Activated effector memory CD4-positive, alpha-beta T cell treated with anti-CD3 and anti-CD28 coated beads, Interleukin-2, amount 50 U/mL, for 16 hours (primary cell): ENCODE results near the gene C20orf144.

Source experiments
- DNase-seq: peaks from one replicate; pipeline ENCODE4 v3.0.0-alpha.2; 2020

The C20orf144 gene

GRCh38 chr20:33677991-33678702, 16.0 kb downstream of the C20orf144 start:
- DNase-seq: no peak

DNA sequence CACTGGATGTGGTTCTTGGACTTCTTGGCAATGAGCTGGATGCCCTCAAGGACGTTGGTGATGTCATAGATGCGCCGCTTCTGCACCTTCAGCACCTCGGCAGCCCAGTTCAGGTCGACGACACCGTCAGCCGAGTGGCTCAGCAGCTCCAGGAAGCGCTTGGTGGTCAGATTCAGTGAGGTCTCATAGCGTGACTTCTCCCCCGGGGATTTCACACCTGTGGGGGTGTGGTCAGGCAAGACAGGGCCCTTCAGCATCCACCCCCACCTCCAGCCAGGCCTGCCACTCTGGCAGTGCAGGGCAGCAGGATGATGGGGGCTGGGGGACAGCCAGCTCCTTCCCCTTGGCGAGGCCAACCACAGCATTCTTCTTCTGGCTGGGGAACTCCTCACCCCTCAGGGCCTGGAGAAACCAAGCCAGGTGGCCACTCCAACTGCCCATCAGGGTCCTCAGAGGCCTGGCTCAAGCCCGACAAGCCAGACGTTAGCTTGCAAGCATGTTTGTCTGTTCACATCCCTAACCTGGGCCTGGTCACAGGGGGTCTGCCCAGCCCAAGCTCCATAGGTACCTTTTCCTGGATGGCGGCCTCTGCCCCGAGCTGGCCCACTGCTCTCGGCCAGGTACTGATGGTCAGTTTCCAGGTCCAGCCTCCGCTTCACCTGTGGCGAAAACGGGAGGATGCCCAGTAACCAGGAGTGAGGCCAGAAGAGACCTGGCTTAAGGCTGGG, 17.8 kb downstream of the C20orf144 start:
- DNase-seq: peak; percentile 79

DNA sequence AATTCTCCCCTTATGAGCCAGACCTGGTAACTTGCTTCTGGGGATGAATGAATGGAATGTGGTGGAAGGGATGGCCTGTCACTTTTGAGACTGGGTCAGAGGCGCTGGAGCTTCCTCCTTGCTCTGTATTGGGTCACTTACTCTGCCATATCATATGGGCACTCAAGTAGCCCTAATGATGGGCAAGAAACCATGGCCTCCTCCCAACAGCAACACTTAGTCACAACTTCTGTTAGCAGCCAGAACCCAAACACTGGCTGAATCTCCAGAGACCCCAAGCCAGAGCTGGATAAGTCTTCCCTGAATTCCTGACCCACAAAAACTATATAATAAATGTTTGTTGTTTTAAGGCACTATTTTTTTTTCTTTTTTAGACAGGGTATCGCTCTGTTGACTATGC, 18.6 kb downstream of the C20orf144 start:
- no peak for DNase-seq

- no peak for DNase-seq
Observed at GRCh38 chr20:33681288-33681687, 19.2 kb downstream of the C20orf144 start.

DNA sequence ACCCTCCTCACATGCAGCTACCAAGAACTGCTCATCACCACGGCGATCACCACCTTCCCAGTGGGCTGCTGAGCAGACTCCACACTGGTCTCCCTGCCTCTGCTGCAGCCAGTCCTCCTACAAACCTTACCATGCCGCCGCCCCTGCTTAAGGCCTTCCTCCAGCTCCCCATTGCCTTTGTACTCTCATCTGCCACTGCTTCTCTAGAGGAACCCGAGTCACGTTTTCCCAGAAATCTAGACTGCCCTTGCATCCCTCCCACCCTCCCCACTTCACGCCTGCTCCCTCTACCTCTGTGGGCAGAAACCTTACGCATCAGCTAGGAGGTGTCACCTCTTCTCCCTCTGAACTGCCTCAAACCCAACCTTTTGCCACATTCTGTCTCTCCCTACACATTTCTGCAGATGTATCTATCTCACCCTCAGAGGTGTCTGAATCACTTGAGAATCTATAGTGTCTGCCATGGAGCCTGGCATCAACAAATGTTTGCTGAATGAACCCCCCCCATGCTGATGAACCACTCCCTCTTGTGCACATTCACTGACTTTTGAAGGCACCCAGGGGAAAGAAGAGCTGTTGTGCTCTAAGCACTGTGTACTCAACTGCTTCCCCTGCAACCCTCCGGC, 19.7 kb downstream of the C20orf144 start:
- DNase-seq: no peak

DNA sequence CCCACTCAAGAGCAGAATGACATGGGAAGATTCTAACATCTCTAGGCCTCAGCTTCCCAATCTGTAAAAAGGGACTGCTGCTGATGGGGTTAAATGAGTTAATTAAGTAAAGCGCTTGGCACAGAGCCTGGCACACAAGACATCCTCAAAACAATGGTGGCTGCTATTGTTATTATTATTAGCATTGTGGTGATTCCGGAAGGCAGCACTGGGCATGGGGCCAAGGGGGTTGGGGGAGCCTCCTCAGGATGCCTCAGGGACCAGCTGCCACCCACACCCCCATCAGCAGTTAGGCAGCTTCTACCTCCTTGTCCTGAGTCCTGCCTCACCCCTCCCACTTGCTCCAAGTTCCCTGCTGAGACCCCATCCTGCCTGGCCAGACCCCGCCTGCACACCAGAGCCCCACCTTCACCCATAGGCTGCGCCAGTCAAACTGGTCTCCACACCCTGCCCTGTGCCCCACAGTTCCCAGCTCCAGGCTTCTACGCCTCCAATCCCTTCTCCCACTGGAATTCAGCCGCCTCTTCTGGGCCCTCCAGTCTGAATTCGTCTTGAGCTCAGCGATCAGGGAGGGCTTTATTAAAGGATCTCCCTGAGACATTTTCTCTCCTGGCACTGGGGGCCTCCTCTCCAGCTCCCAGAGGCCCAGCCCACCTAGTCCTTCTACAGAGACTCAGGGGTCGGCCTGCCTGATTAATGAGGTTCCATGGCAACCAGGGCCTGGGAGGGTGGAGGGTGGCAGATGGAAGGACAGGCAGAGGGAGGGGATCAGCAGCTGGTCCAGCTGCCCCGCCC, 22.6 kb downstream of the C20orf144 start:
- DNase-seq: no peak

- DNase-seq: peak; percentile 83
Observed at GRCh38 chr20:33685328-33686099, 23.4 kb downstream of the C20orf144 start.

GRCh38 chr20:33686100-33686983, 24.2 kb downstream of the C20orf144 start, which contains the start of gene E2F1:
E2F1 (minus strand) TSS chr20:33686385; CDS start chr20:33686264, 121 bp downstream.
- DNase-seq: peak; percentile 98

GRCh38 chr20:33686984-33687366, 24.8 kb downstream of the C20orf144 start:
- no peak for DNase-seq

- DNase-seq: no peak
Observed at GRCh38 chr20:33687370-33687915, 25.3 kb downstream of the C20orf144 start.

DNA sequence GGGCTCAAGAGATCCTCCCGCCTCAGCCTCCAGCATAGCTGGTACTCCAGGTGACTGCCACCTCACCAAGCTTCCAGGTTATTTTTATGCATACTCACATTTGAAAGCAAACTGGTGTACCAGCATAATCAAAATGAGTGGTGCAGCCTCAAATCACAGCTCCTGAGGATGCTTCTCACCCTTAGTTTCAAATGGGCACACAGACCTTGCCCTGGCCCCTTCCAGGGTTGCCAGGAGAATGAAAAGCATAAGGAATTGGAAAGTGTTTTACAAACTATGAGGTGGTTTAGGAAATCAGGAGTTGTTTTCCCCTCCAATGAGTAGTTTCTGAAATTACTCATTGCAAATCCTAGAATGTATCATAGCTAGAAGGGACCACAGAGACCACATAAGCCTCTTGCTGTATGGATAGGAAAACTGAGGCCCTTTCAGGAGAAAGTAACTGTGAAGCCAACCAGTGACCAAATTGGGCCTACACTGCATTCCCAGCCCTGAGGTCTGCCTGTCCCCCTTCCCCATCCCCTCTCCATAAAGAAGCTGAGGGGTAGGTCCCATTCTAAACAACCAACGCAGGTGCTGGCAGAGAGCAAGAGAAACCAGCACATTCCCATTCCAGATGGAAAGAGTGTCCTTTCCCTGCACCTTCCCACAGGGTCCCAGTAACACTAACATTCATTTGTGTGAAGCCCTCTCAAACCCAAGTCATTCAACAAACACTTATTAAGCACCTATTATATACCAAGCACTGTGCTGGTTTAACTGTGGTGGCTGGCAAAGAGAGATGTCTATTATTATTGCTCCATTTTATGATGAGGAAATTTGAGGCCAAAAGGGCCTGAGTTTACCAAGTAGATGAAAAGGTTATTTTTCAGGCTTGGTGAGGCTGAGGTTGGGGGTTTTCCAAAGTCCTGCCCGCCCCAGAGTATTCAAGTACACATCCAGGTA, 26.1 kb downstream of the C20orf144 start:
- DNase-seq: no peak

DNA sequence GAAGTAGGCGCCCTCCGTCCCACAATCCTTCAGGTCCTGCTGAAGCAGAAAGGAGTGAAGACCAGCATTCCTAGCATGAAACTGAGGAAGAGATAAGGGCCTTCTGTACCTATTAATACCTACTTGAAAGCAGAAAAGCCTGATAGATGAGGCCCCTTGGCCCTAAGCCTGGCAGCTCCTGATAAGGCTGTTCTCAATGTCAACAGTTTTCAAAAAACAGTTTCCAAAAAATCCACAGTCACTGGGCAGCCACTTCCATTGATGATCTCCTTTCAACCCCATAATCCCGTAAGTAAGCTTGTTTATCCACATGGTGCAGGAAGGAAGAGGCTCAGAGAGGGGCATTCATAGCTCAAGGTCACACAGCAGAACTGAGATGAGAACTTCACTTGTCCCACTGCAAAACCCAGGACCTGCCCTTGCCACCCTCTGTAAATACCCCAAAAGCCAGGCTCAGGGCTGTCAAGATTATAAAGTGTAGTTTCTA, 26.9 kb downstream of the C20orf144 start:
- DNase-seq: no peak

DNA sequence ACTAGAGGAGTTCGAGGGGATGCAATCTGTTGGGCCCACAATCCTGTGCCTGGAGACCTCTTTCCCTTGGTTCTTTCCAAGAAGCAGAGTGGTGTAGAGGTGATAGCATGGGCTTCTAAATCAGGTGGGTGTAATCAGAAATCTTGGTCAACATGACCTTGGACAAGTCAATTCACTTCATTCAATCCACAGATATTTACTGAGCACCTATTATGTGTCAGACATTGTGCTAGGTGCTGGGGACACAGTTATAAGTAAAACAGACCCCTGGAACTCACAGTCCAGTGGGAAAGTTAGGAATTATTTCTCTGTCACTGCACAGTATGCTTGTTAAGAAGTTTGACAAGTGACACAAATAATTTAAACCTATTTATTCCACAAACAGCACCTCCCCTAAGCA, 27.4 kb downstream of the C20orf144 start:
- DNase-seq: no peak

- DNase-seq: peak; percentile 73
Observed at GRCh38 chr20:33689973-33690372, 27.8 kb downstream of the C20orf144 start.

DNA sequence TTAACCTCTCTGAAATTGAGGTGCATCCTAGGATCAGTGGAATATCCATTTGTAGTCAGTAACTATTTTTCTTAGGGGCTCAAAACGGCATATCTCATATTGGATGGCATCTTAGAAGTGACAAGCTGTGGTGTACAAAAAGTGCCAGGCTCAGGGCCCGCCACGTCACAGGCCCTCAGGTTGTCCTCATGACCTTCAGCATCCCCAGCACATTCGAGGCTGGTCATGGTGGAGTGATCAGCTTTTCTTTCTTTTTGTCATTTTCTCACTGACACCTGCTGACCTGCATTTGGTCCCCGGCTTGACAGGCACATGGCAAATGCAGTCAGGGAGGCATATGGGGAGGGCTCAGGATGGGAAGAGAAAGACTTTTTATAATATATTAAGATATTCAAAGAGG, 31.2 kb downstream of the C20orf144 start:
- DNase-seq: no peak

DNA sequence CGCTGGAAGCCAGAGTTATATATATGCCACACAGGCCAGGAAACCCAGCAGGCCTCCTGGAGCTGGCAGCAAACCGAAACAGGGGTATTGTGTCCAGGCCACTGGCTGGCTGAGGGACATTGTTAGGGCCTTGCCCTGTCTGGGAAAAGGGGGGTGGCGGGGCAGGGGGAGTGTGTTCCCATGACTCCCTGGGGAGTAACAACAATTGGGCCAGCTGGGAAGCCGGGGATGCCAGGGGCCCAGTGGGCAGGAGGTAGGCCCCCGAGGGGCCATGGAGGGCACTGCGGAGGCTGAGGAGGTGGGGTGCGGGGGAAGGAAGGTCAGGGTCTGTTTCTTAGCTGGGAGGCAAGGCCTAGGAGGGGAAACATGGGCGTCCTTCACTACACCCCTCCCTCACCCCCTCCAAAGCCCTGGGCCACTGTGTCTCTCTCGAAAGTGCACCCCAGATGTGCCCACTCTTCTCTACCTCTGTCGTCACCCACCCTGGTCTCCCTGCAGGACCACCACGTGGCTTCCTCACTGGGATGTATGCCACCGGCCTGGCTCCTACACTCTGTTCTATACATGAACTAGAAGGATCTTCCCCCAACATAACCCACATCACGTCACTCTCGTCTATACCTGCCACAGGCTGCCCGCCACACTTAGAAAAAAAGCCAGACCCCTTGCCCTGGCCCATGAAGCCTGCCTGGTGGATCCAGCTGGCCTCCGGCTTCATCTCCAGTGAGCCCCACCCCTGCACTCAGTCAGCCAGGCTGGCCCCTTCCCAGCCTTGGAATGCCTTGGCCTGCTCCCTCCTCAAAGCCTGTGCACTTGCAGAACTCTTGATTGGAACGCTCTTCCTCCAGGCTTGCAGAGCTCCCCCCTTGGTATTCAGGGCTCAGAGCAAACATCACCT, 31.9 kb downstream of the C20orf144 start:
- no peak for DNase-seq

DNA sequence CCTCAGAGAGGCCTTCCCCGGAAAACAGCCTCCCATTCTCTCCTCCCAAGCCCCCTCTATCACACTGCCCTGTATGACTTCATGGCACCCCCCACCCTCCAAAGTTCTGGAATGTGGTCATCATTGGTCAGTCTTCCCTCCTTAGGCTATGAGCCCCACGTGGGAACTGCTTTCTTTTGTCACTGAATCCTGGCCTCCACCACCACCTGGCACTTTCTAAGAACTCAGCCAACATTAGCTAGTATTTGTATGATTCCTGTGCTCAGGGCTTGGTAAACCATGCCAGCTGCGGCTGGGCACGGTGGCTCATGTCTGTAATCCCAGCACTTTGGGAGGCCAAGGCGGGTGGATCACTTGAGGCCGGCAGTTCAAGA, 32.5 kb downstream of the C20orf144 start:
- no peak for DNase-seq

- DNase-seq: no peak
Observed at GRCh38 chr20:33696448-33696847, 34.3 kb downstream of the C20orf144 start.

DNA sequence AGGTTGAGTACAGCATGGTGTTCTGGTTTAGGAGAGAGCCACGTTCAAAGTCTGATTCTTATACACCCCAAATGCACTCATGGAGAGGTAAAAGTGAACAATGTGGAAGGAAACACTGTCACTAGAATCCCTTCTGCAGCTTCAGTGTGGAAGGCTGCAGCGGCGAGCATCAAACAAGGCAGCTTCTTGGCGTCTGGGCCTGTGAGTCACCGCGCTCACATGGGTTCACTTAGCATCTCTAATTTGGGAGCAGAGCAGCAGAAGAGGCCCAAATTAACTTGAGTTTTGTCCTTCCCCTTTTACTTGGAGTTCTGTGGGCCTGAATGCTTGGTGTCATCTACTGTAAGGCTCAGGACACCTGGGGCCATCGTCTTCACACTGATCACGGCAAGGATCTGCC, 35.0 kb downstream of the C20orf144 start:
- DNase-seq: no peak
